Measurements from ENCODE around the gene GCLC.

The GCLC gene

GRCh38 chr6:53588816-53589509 lies 44.1 kb upstream of the GCLC start:
- TF ChIP-seq CEBPB (IDR thresholded peaks at IDR 0.05), result no peak

GRCh38 chr6:53587291-53587690 lies 42.4 kb upstream of the GCLC start:
- TF ChIP-seq REST (IDR thresholded peaks at IDR 0.05; ENCODE audit: low read depth) (no peak), RAD21 (IDR thresholded peaks at IDR 0.05; ENCODE audit: low read depth) (no peak), CREB1 (IDR thresholded peaks at IDR 0.05; ENCODE audit: low read depth) (no peak), MAX (IDR thresholded peaks at IDR 0.05) (no peak), USF1 (IDR thresholded peaks at IDR 0.05) (no peak), NFIC (IDR thresholded peaks at IDR 0.05) (no peak), YY1 (IDR thresholded peaks at IDR 0.05; ENCODE audit: low read depth) (no peak)

- TF ChIP-seq TEAD4 (IDR thresholded peaks at IDR 0.05) (no peak), RAD21 (IDR thresholded peaks at IDR 0.05; ENCODE audit: low read depth) (no peak), MAX (IDR thresholded peaks at IDR 0.05) (no peak), TCF12 (IDR thresholded peaks at IDR 0.05; ENCODE audit: low read depth) (no peak), EGR1 (IDR thresholded peaks at IDR 0.05) (no peak), CEBPB (IDR thresholded peaks at IDR 0.05) (no peak)
These were observed 40.5 kb upstream of the GCLC start for GRCh38 chr6:53585208-53585900.

- TF ChIP-seq RAD21 (IDR thresholded peaks at IDR 0.05; ENCODE audit: low read depth) (no peak), TEAD4 (IDR thresholded peaks at IDR 0.05) (no peak), USF1 (IDR thresholded peaks at IDR 0.05) (no peak), EP300 (IDR thresholded peaks at IDR 0.05; ENCODE audit: borderline replicate concordance) (no peak)
These were observed 39.8 kb upstream of the GCLC start for GRCh38 chr6:53584726-53585125.

GRCh38 chr6:53583451-53583850 lies 38.5 kb upstream of the GCLC start:
- TF ChIP-seq CREB1 (IDR thresholded peaks at IDR 0.05; ENCODE audit: low read depth) (no peak), FOXM1 (IDR thresholded peaks at IDR 0.05; ENCODE audit: borderline replicate concordance, low read depth) (no peak), EGR1 (IDR thresholded peaks at IDR 0.05) (no peak), YY1 (IDR thresholded peaks at IDR 0.05; ENCODE audit: low read depth) (no peak), USF1 (IDR thresholded peaks at IDR 0.05) (no peak), MAX (IDR thresholded peaks at IDR 0.05) (no peak), TAF1 (IDR thresholded peaks at IDR 0.05; ENCODE audit: low read depth) (no peak), TEAD4 (IDR thresholded peaks at IDR 0.05) (no peak), CEBPB (IDR thresholded peaks at IDR 0.05) (no peak), NFIC (IDR thresholded peaks at IDR 0.05) (no peak), TCF12 (IDR thresholded peaks at IDR 0.05; ENCODE audit: low read depth) (no peak), RAD21 (IDR thresholded peaks at IDR 0.05; ENCODE audit: low read depth) (no peak), REST (IDR thresholded peaks at IDR 0.05; ENCODE audit: low read depth) (no peak), ZBTB7A (IDR thresholded peaks at IDR 0.05; ENCODE audit: low read depth) (no peak), EP300 (IDR thresholded peaks at IDR 0.05; ENCODE audit: borderline replicate concordance) (no peak)

- TF ChIP-seq CEBPB (IDR thresholded peaks at IDR 0.05) (no peak), FOXM1 (IDR thresholded peaks at IDR 0.05; ENCODE audit: borderline replicate concordance, low read depth) (no peak), TAF1 (IDR thresholded peaks at IDR 0.05; ENCODE audit: low read depth) (no peak), TEAD4 (IDR thresholded peaks at IDR 0.05) (no peak), REST (IDR thresholded peaks at IDR 0.05; ENCODE audit: low read depth) (no peak), EGR1 (IDR thresholded peaks at IDR 0.05) (no peak), YY1 (IDR thresholded peaks at IDR 0.05; ENCODE audit: low read depth) (no peak), TCF12 (IDR thresholded peaks at IDR 0.05; ENCODE audit: low read depth) (no peak), MAX (IDR thresholded peaks at IDR 0.05) (no peak), USF1 (IDR thresholded peaks at IDR 0.05) (no peak), NFIC (IDR thresholded peaks at IDR 0.05) (no peak), ZBTB7A (IDR thresholded peaks at IDR 0.05; ENCODE audit: low read depth) (no peak), EP300 (IDR thresholded peaks at IDR 0.05; ENCODE audit: borderline replicate concordance) (no peak), RAD21 (IDR thresholded peaks at IDR 0.05; ENCODE audit: low read depth) (no peak), CREB1 (IDR thresholded peaks at IDR 0.05; ENCODE audit: low read depth) (no peak)
These were observed 38.1 kb upstream of the GCLC start for GRCh38 chr6:53582963-53583362.
